HepG2 (cell line): Measurements from ENCODE around the gene APOLD1. TPM values are rescaled to one million over a fixed set of nuclear protein-coding genes. Genes with fewer than 3 reads are reported as not detected.
"Not testable (repeated sequence)": the region's sequence is repeated elsewhere in the genome, so short reads cannot be mapped to it uniquely, and the experiment has no call there.

ENCODE experiments used
- ATAC-seq: fragments of 200-7000 bp; cut with Tn5 transposase; 3 replicates; pipeline ENCODE4 v1.9.1; 2020; ENCODE audit warnings: mild to moderate bottlenecking, moderate library complexity
- BruUV-seq: library from RNA; stranded (reverse); fragments of 400-500 nt; replicated peaks from 2 replicates; lab custom pipeline; 2021; lab: Mats Ljungman, UMichigan
- CTCF ChIA-PET: fragments of 300-600 bp; formaldehyde crosslinking; extraction: SDS; loops from one replicate; lab custom pipeline; 2021; ENCODE audit warnings: low total read pairs, inconsistent platforms, low intra/inter-chr PET ratio; lab: Yijun Ruan, JAX
- POLR2A ChIA-PET: fragments of 350-600 bp; sonication (Branson Sonifier 250); formaldehyde crosslinking; loops from one replicate; lab custom pipeline; 2020; ENCODE audit warnings: antibody characterized with exemption, inconsistent platforms; lab: Yijun Ruan, JAX
- DNase-seq: peaks from one replicate; pipeline ENCODE4 v3.0.0-alpha.2; 2015; ENCODE audit warnings: low spot score
- FAIRE-seq: peaks from 3 replicates; lab custom pipeline; 2011; peaks lifted over from hg19 to GRCh38; lab: Jason Lieb, UNC
- H2AFZ ChIP-seq: one replicate; pipeline ENCODE4 v1.6.1; 2011; ENCODE audit warnings: low read length, inconsistent platforms
- H3K27ac ChIP-seq: fragments of 300-600 bp; 3 replicates; pipeline ENCODE4 v1.8.0; 2011; ENCODE audit warnings: mixed run types, mild to moderate bottlenecking, mixed read lengths, low read length, inconsistent platforms; ENCODE audit not compliant: insufficient read depth; ENCODE audit errors: extremely low read length
- H3K27me3 ChIP-seq, 2 experiments: fragments of 200-600 bp in 1 of 2; 2 replicates in 1 of 2; 3 replicates in 1 of 2; pipeline versions ENCODE4 v1.6.0 to v1.8.0; 2011; ENCODE audit warnings: low read length in 2 of 2, mild to moderate bottlenecking in 2 of 2, moderate library complexity in 2 of 2, inconsistent platforms in 1 of 2; ENCODE audit not compliant: insufficient read depth in 2 of 2, control insufficient read depth in 1 of 2
- H3K36me3 ChIP-seq, 2 experiments: fragments of 200-600 bp in 1 of 2; replicated peaks in 1 of 2; 2 replicates in 1 of 2; 3 replicates in 1 of 2; pipeline versions ENCODE4 v1.5.1 to v1.8.0; 2011; ENCODE audit warnings: low read length in 2 of 2, inconsistent platforms in 1 of 2; ENCODE audit not compliant: insufficient read depth in 2 of 2, control insufficient read depth in 1 of 2
- H3K4me1 ChIP-seq: 2 replicates; pipeline ENCODE4 v1.5.1; 2012; ENCODE audit warnings: low read length, inconsistent platforms; ENCODE audit not compliant: insufficient read depth
- H3K4me2 ChIP-seq: 2 replicates; pipeline ENCODE4 v1.6.0; 2011; ENCODE audit warnings: low read depth, low read length, inconsistent platforms
- H3K4me3 ChIP-seq, 3 experiments: fragments of 200-600 bp in 1 of 3; sonication (generic), shearing (Covaris generic) in 1 of 3; replicated peaks in 1 of 3; 2 replicates each; pipeline ENCODE4 v1.5.1; 2011 to 2016; ENCODE audit warnings: low read length in 3 of 3, inconsistent platforms in 2 of 3, low read depth in 2 of 3, mild to moderate bottlenecking in 2 of 3, control low read depth in 1 of 3, mixed read lengths in 1 of 3; ENCODE audit not compliant: insufficient read depth in 1 of 3
- H3K79me2 ChIP-seq: one replicate; pipeline ENCODE4 v1.6.1; 2011; ENCODE audit warnings: low read length, inconsistent platforms; ENCODE audit not compliant: insufficient read depth
- H3K9ac ChIP-seq: 2 replicates; pipeline ENCODE4 v1.6.0; 2011; ENCODE audit warnings: mild to moderate bottlenecking, low read depth, low read length, inconsistent platforms; ENCODE audit not compliant: insufficient read depth
- H3K9me3 ChIP-seq: 2 replicates; pipeline ENCODE4 v1.5.1; 2012; ENCODE audit warnings: mild to moderate bottlenecking, low read length
- H4K20me1 ChIP-seq: 2 replicates; pipeline ENCODE4 v1.6.0; 2011; ENCODE audit warnings: inconsistent platforms, mild to moderate bottlenecking, low read length, moderate library complexity; ENCODE audit not compliant: insufficient read depth
- NCOA1 ChIP-seq: sonication (generic); formaldehyde crosslinking; IDR thresholded peaks from 2 replicates; pipeline ENCODE4 v1.9.0; 2021; ENCODE audit warnings: missing genetic modification reagents
- NFE2L2 ChIP-seq: fragments of 150-350 bp; IDR thresholded peaks from 2 replicates; pipeline ENCODE4 v1.6.1; 2014; ENCODE audit warnings: low read length
- WGBS: methylation state at CpG from one replicate; pipeline ENCODE4 v1.1.6; 2017; ENCODE audit warnings: low lambda C conversion rate; 5-methylcytosine and 5-hydroxymethylcytosine counted together
- in situ Hi-C: cut with HindIII; loops from 2 replicates; pipeline ENCODE4 v1.10.0; 2017; ENCODE audit warnings: low pct_unique_long_range_greater_than_20kb; ENCODE audit not compliant: extremely low pct_ligation_motif_present
- intact Hi-C: fragments of 100-400 bp; cut with micrococcal nuclease; formaldehyde crosslinking; loops from one replicate; pipeline ENCODE4 v1.10.0; 2022; ENCODE audit not compliant: unreplicated experiment
- polyA plus RNA-seq, 8 experiments: library from polyadenylated mRNA; depleted of rRNA in 3 of 8; stranded (reverse) in 7 of 8; unstranded in 1 of 8; fragments of >200 nt; fragmentation: Illumina TruSeq in 4 of 8; extraction: Trizol in 4 of 8; gene quantifications; 2 replicates each; pipeline versions ENCODE4 v1.2.1 to v1.2.3, GENCODE V29; 2011 to 2016; ENCODE audit warnings: low read depth in 4 of 8, missing spikeins in 1 of 8, mixed read lengths in 1 of 8; ENCODE audit not compliant: insufficient read depth in 1 of 8
- total RNA-seq, 5 experiments: library from RNA; depleted of rRNA; stranded (reverse); fragments of >200 nt; fragmentation: Illumina TruSeq; extraction: Trizol; gene quantifications; 2 replicates each; pipeline ENCODE4 v1.2.3, GENCODE V29; 2016; ENCODE audit warnings: low read depth in 1 of 5

Gene APOLD1
- total and polyA plus RNA-seq, 2 of the 13 experiments (the other 11 are each of a cell fraction or from before 2014, with no cell fraction given): 0.20 to 0.84 TPM

GRCh38 chr12:12800406-12801180, 15.1 kb downstream of the APOLD1 start:
- CTCF ChIA-PET: no interaction called here
- Histone ChIP-seq H3K9me3 (no peaks in the 10 kb centered on the region), H4K20me1 (no peaks in the 10 kb centered on the region), H3K4me3 (no peak overlapping the region)
- no peak for FAIRE-seq
- peak; percentile 62; the same call in 1 of the 2 replicates for TF ChIP-seq NFE2L2
- TF ChIP-seq NCOA1 (CRISPR knock-in tag): no peak
- TF ChIP-seq, all 625 proteins: peak for 1
- Histone ChIP-seq H3K9ac (no peak overlapping the region), H3K27ac (no peak overlapping the region), H2AFZ (no peak overlapping the region), H3K27me3 (peaks cover 0 to 6% of the 10 kb centered on the region in 2 experiments; a peak in 2 of 5 replicates), H3K4me2 (no peak overlapping the region), H3K4me1 (peaks cover 21% of the 10 kb centered on the region), H3K79me2 (no peaks in the 10 kb centered on the region), H3K36me3 (no peaks in the 10 kb centered on the region)
- in situ Hi-C loops (no loop called here), intact Hi-C loops (loop anchor here (10.0 kb wide), 1 partner anchor 414 kb away; no protein-coding TSS in a partner anchor)
- POLR2A ChIA-PET: no interaction called here
- no peak for ATAC-seq
- no TSS peak for BruUV-seq
- DNase-seq: no peak
- 50% methylated on average over 9 of the region's 9 CpGs for WGBS

DNA sequence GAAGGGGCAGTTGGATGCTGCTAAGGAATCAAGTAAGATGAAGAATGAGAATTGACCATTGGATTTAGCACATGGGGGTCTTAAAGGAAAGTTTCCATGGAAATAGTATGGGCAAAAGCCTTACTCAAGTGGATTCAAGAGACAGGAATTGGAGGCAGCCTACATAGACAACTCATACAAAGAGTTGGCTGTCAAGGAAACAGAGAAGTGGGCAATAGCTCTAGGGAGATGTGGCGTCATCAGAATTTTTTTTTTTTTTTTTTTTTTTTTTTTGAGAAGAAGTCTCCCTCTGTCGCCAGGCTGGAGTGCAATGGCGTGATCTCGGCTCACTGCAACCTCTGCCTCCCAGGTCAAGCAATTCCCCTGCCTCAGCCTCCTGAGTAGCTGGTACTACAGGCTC, 16.2 kb downstream of the APOLD1 start:
- 56% methylated on average over 4 of the region's 4 CpGs for WGBS
- FAIRE-seq, BruUV-seq, CTCF ChIA-PET, in situ Hi-C loops, H3K9me3 ChIP-seq, H3K4me3 ChIP-seq, H4K20me1 ChIP-seq, H3K27me3 ChIP-seq, H3K79me2 ChIP-seq, H2AFZ ChIP-seq, H3K27ac ChIP-seq, ATAC-seq, H3K36me3 ChIP-seq, H3K9ac ChIP-seq, H3K4me2 ChIP-seq, POLR2A ChIA-PET, DNase-seq: not testable (repeated sequence)
- peaks cover 21% of the 10 kb centered on the region for H3K4me1 ChIP-seq
- intact Hi-C loops: loop anchor here (10.0 kb wide), 1 partner anchor 413 kb away; no protein-coding TSS in a partner anchor
